Measurements from ENCODE around the gene KCNMA1.

Gene KCNMA1

GRCh38 chr10:77120012-77120411 is 517.6 kb downstream of the KCNMA1 start:
- H3K36me3 ChIP-seq (ENCODE audit: control insufficient read depth in 2 of 2, insufficient read depth in 2 of 2, low read length in 2 of 2), result no peaks in the 10 kb centered on the region
- H3K4me3 ChIP-seq (ENCODE audit: low read length in 2 of 2), result no peak overlapping the region
- H3K9me3 ChIP-seq (ENCODE audit: control insufficient read depth in 2 of 2, low read length in 2 of 2), result no peaks in the 10 kb centered on the region
- no peak overlapping the region for H3K9ac ChIP-seq (ENCODE audit: low read depth in 1 of 2, low read length in 2 of 2)
- H3K27me3 ChIP-seq (ENCODE audit: control insufficient read depth in 2 of 2, insufficient read depth in 2 of 2, low read length in 2 of 2), result no peaks in the 10 kb centered on the region
- no peaks in the 10 kb centered on the region for H3K4me1 ChIP-seq (ENCODE audit: control insufficient read depth in 2 of 2, insufficient read depth in 2 of 2, low read length in 2 of 2)
- no peak overlapping the region for H3K27ac ChIP-seq (ENCODE audit: low read depth in 2 of 2, low read length in 2 of 2)

DNA sequence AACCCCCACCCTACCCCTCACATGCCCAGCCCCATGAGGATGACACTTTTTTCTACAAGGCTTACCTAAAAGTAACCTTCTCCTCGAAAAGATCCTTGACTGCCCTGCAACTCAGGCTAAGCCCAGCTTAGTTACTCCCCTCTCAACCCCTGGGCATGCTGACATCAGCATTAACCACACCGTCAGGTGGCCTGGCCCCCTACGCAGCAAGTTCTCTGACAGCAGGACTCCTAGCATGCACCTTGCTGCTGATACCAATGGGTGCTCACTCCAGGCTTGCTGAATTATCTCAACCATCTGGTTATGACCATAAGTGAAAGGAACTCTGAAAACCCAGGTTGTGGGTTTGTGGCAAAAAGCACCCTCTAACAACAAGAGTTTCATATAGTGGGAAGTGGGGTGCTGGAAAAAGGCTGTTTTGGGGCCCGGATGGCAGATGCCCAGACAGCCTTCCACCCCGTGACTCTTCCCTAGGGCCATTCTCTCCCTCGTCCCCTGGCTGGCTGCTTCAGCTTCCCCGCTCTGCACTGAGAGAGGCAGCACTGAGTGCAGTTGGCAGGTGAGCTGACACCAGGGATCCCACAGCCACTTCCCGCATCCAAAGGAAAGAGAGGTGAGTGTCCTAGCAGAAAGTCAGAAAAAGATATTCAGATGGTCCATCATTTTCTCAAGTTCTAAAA is 518.9 kb downstream of the KCNMA1 start:
- Histone ChIP-seq H3K27me3 (ENCODE audit: control insufficient read depth in 2 of 2, insufficient read depth in 2 of 2, low read length in 2 of 2) (no peaks in the 10 kb centered on the region), H3K36me3 (ENCODE audit: control insufficient read depth in 2 of 2, insufficient read depth in 2 of 2, low read length in 2 of 2) (no peaks in the 10 kb centered on the region), H3K9ac (ENCODE audit: low read depth in 1 of 2, low read length in 2 of 2) (no peak overlapping the region), H3K9me3 (ENCODE audit: control insufficient read depth in 2 of 2, low read length in 2 of 2) (no peaks in the 10 kb centered on the region), H3K27ac (ENCODE audit: low read depth in 2 of 2, low read length in 2 of 2) (no peak overlapping the region), H3K4me1 (ENCODE audit: control insufficient read depth in 2 of 2, insufficient read depth in 2 of 2, low read length in 2 of 2) (no peaks in the 10 kb centered on the region), H3K4me3 (ENCODE audit: low read length in 2 of 2) (no peak overlapping the region)

GRCh38 chr10:77117501-77117900 is 520.1 kb downstream of the KCNMA1 start:
- no peaks in the 10 kb centered on the region for H3K4me1 ChIP-seq (ENCODE audit: control insufficient read depth in 2 of 2, insufficient read depth in 2 of 2, low read length in 2 of 2)
- no peaks in the 10 kb centered on the region for H3K36me3 ChIP-seq (ENCODE audit: control insufficient read depth in 2 of 2, insufficient read depth in 2 of 2, low read length in 2 of 2)
- no peaks in the 10 kb centered on the region for H3K27me3 ChIP-seq (ENCODE audit: control insufficient read depth in 2 of 2, insufficient read depth in 2 of 2, low read length in 2 of 2)
- H3K27ac ChIP-seq (ENCODE audit: low read depth in 2 of 2, low read length in 2 of 2), result no peak overlapping the region
- H3K9ac ChIP-seq (ENCODE audit: low read depth in 1 of 2, low read length in 2 of 2), result no peak overlapping the region
- no peaks in the 10 kb centered on the region for H3K9me3 ChIP-seq (ENCODE audit: control insufficient read depth in 2 of 2, low read length in 2 of 2)
- H3K4me3 ChIP-seq (ENCODE audit: low read length in 2 of 2), result no peak overlapping the region

GRCh38 chr10:77116904-77117303 is 520.7 kb downstream of the KCNMA1 start:
- Histone ChIP-seq H3K27me3 (ENCODE audit: control insufficient read depth in 2 of 2, insufficient read depth in 2 of 2, low read length in 2 of 2) (no peaks in the 10 kb centered on the region), H3K9me3 (ENCODE audit: control insufficient read depth in 2 of 2, low read length in 2 of 2) (no peaks in the 10 kb centered on the region), H3K27ac (ENCODE audit: low read depth in 2 of 2, low read length in 2 of 2) (no peak overlapping the region), H3K9ac (ENCODE audit: low read depth in 1 of 2, low read length in 2 of 2) (no peak overlapping the region), H3K4me1 (ENCODE audit: control insufficient read depth in 2 of 2, insufficient read depth in 2 of 2, low read length in 2 of 2) (no peaks in the 10 kb centered on the region), H3K36me3 (ENCODE audit: control insufficient read depth in 2 of 2, insufficient read depth in 2 of 2, low read length in 2 of 2) (no peaks in the 10 kb centered on the region), H3K4me3 (ENCODE audit: low read length in 2 of 2) (no peak overlapping the region)

GRCh38 chr10:77114181-77114821 is 523.3 kb downstream of the KCNMA1 start:
- H3K36me3 ChIP-seq (ENCODE audit: control insufficient read depth in 2 of 2, insufficient read depth in 2 of 2, low read length in 2 of 2), result no peaks in the 10 kb centered on the region
- no peak overlapping the region for H3K4me3 ChIP-seq (ENCODE audit: low read length in 2 of 2)
- no peaks in the 10 kb centered on the region for H3K27me3 ChIP-seq (ENCODE audit: control insufficient read depth in 2 of 2, insufficient read depth in 2 of 2, low read length in 2 of 2)
- no peaks in the 10 kb centered on the region for H3K4me1 ChIP-seq (ENCODE audit: control insufficient read depth in 2 of 2, insufficient read depth in 2 of 2, low read length in 2 of 2)
- no peak overlapping the region for H3K27ac ChIP-seq (ENCODE audit: low read depth in 2 of 2, low read length in 2 of 2)
- no peak overlapping the region for H3K9ac ChIP-seq (ENCODE audit: low read depth in 1 of 2, low read length in 2 of 2)
- no peaks in the 10 kb centered on the region for H3K9me3 ChIP-seq (ENCODE audit: control insufficient read depth in 2 of 2, low read length in 2 of 2)

- Histone ChIP-seq H3K4me1 (ENCODE audit: control insufficient read depth in 2 of 2, insufficient read depth in 2 of 2, low read length in 2 of 2) (no peaks in the 10 kb centered on the region), H3K36me3 (ENCODE audit: control insufficient read depth in 2 of 2, insufficient read depth in 2 of 2, low read length in 2 of 2) (no peaks in the 10 kb centered on the region), H3K27ac (ENCODE audit: low read depth in 2 of 2, low read length in 2 of 2) (no peak overlapping the region), H3K9ac (ENCODE audit: low read depth in 1 of 2, low read length in 2 of 2) (no peak overlapping the region), H3K27me3 (ENCODE audit: control insufficient read depth in 2 of 2, insufficient read depth in 2 of 2, low read length in 2 of 2) (no peaks in the 10 kb centered on the region), H3K9me3 (ENCODE audit: control insufficient read depth in 2 of 2, low read length in 2 of 2) (no peaks in the 10 kb centered on the region), H3K4me3 (ENCODE audit: low read length in 2 of 2) (no peak overlapping the region)
Measured at GRCh38 chr10:77111611-77112550, 525.7 kb downstream of the KCNMA1 start.

GRCh38 chr10:77110757-77111156 is 526.9 kb downstream of the KCNMA1 start:
- no peak overlapping the region for H3K27ac ChIP-seq (ENCODE audit: low read depth in 2 of 2, low read length in 2 of 2)
- no peaks in the 10 kb centered on the region for H3K4me1 ChIP-seq (ENCODE audit: control insufficient read depth in 2 of 2, insufficient read depth in 2 of 2, low read length in 2 of 2)
- H3K9ac ChIP-seq (ENCODE audit: low read depth in 1 of 2, low read length in 2 of 2), result no peak overlapping the region
- no peak overlapping the region for H3K4me3 ChIP-seq (ENCODE audit: low read length in 2 of 2)
- H3K36me3 ChIP-seq (ENCODE audit: control insufficient read depth in 2 of 2, insufficient read depth in 2 of 2, low read length in 2 of 2), result no peaks in the 10 kb centered on the region
- no peaks in the 10 kb centered on the region for H3K27me3 ChIP-seq (ENCODE audit: control insufficient read depth in 2 of 2, insufficient read depth in 2 of 2, low read length in 2 of 2)
- no peaks in the 10 kb centered on the region for H3K9me3 ChIP-seq (ENCODE audit: control insufficient read depth in 2 of 2, low read length in 2 of 2)

GRCh38 chr10:77109351-77109994 is 528.1 kb downstream of the KCNMA1 start:
- Histone ChIP-seq H3K27me3 (ENCODE audit: control insufficient read depth in 2 of 2, insufficient read depth in 2 of 2, low read length in 2 of 2) (no peaks in the 10 kb centered on the region), H3K9me3 (ENCODE audit: control insufficient read depth in 2 of 2, low read length in 2 of 2) (no peaks in the 10 kb centered on the region), H3K4me1 (ENCODE audit: control insufficient read depth in 2 of 2, insufficient read depth in 2 of 2, low read length in 2 of 2) (no peaks in the 10 kb centered on the region), H3K27ac (ENCODE audit: low read depth in 2 of 2, low read length in 2 of 2) (no peak overlapping the region), H3K36me3 (ENCODE audit: control insufficient read depth in 2 of 2, insufficient read depth in 2 of 2, low read length in 2 of 2) (no peaks in the 10 kb centered on the region), H3K9ac (ENCODE audit: low read depth in 1 of 2, low read length in 2 of 2) (no peak overlapping the region), H3K4me3 (ENCODE audit: low read length in 2 of 2) (no peak overlapping the region)

GRCh38 chr10:77106676-77107075 is 530.9 kb downstream of the KCNMA1 start:
- H3K9me3 ChIP-seq (ENCODE audit: control insufficient read depth in 2 of 2, low read length in 2 of 2), result no peaks in the 10 kb centered on the region
- H3K9ac ChIP-seq (ENCODE audit: low read depth in 1 of 2, low read length in 2 of 2), result no peak overlapping the region
- no peak overlapping the region for H3K4me3 ChIP-seq (ENCODE audit: low read length in 2 of 2)
- no peak overlapping the region for H3K27ac ChIP-seq (ENCODE audit: low read depth in 2 of 2, low read length in 2 of 2)
- no peaks in the 10 kb centered on the region for H3K36me3 ChIP-seq (ENCODE audit: control insufficient read depth in 2 of 2, insufficient read depth in 2 of 2, low read length in 2 of 2)
- H3K4me1 ChIP-seq (ENCODE audit: control insufficient read depth in 2 of 2, insufficient read depth in 2 of 2, low read length in 2 of 2), result no peaks in the 10 kb centered on the region
- no peaks in the 10 kb centered on the region for H3K27me3 ChIP-seq (ENCODE audit: control insufficient read depth in 2 of 2, insufficient read depth in 2 of 2, low read length in 2 of 2)
